Vagina (tissue), 2 donors: Measurements from ENCODE around the gene CAPN3. TPM values are rescaled to one million over a fixed set of nuclear protein-coding genes. Genes with fewer than 3 reads are reported as not detected.

Experiments
- DNase-seq, 2 donors: peaks; one replicate each; pipeline ENCODE4 v3.0.0-alpha.2; 2017; ENCODE audit errors: extremely low spot score in 2 of 2
- H3K27ac ChIP-seq: fragments of 200-600 bp; sonication (generic); one replicate; pipeline ENCODE4 v1.5.1; 2019
- H3K27me3 ChIP-seq: fragments of 200-600 bp; sonication (generic); one replicate; pipeline ENCODE4 v1.5.1; 2019
- H3K36me3 ChIP-seq, 2 donors: fragments of 200-600 bp; sonication (generic); one replicate each; pipeline ENCODE4 v1.5.1; 2017 to 2019
- H3K4me1 ChIP-seq: fragments of 200-600 bp; sonication (generic); one replicate; pipeline ENCODE4 v1.5.1; 2019
- H3K4me3 ChIP-seq, 2 donors: fragments of 200-600 bp; sonication (generic); 1 replicate in 1 of 2; 2 replicates in 1 of 2; pipeline ENCODE4 v1.5.1; 2016 to 2019
- H3K9me3 ChIP-seq: fragments of 200-600 bp; sonication (generic); one replicate; pipeline ENCODE4 v1.5.1; 2019
- POLR2A ChIP-seq, 2 donors: fragments of 450-650 bp; IDR thresholded peaks; one replicate each; pipeline ENCODE4 v1.6.1; 2017; ENCODE audit warnings: antibody characterized with exemption in 2 of 2, mild to moderate bottlenecking in 2 of 2, moderate library complexity in 2 of 2
- POLR2AphosphoS5 ChIP-seq, 2 donors: sonication (generic); formaldehyde crosslinking; IDR thresholded peaks; one replicate each; pipeline ENCODE4 v1.9.0; 2017; ENCODE audit warnings: antibody characterized with exemption in 2 of 2, mild to moderate bottlenecking in 2 of 2, low read depth in 1 of 2; ENCODE audit not compliant: insufficient read depth in 1 of 2
- intact Hi-C: fragments of 100-400 bp; cut with DNase I; formaldehyde crosslinking; loops from one replicate; pipeline ENCODE4 v1.15.1; 2023
- total RNA-seq: library from RNA; depleted of rRNA; stranded (reverse); fragments of >200 nt; gene quantifications from one replicate; pipeline ENCODE4 v1.2.3, GENCODE V29; 2016
- TF ChIP-seq, protein P1 (sequence below), 3 experiments: fragments of 450-650 bp in 2 of 3; fragments of 200-600 bp in 1 of 3; sonication (generic) in 1 of 3; IDR thresholded peaks; one replicate each; pipeline ENCODE4 v1.5.1; 2017 to 2019; ENCODE audit warnings: antibody characterized with exemption in 3 of 3, mild to moderate bottlenecking in 2 of 3, moderate library complexity in 2 of 3

The CAPN3 gene
- total RNA-seq, 1 donor from 2014 or later = 18.4 TPM

DNA sequence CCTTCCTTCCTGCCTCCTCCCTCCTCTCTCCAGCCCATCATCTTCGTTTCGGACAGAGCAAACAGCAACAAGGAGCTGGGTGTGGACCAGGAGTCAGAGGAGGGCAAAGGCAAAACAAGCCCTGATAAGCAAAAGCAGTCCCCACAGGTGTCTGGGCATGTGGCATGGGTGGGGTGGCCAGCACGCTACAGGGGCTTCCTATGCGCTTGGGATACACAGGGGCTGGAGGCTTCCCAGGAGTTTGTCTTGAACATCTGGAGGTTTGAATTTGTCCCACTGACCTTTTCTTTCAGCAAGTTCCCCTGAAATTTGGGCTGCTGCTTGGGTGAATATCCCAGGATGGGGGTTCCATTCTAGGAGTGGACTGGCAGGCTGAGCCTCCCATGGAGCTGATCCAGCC, 48.9 kb downstream of the CAPN3 start:
- Histone ChIP-seq H3K27ac (no peak overlapping the region), H3K9me3 (no peaks in the 10 kb centered on the region), H3K4me3 (no peak overlapping the region), H3K4me1 (peaks cover 10% of the 10 kb centered on the region), H3K27me3 (no peaks in the 10 kb centered on the region), H3K36me3 (peaks cover 0 to 10% of the 10 kb centered on the region in 2 donors)
- intact Hi-C loops = no loop called here
- TF ChIP-seq POLR2A (IDR thresholded peaks at IDR 0.05) = no peak
- no peak for TF ChIP-seq POLR2AphosphoS5 (IDR thresholded peaks at IDR 0.05; ENCODE audit: insufficient read depth in 1 of 2, low read depth in 1 of 2)
- TF ChIP-seq, protein P1, sequence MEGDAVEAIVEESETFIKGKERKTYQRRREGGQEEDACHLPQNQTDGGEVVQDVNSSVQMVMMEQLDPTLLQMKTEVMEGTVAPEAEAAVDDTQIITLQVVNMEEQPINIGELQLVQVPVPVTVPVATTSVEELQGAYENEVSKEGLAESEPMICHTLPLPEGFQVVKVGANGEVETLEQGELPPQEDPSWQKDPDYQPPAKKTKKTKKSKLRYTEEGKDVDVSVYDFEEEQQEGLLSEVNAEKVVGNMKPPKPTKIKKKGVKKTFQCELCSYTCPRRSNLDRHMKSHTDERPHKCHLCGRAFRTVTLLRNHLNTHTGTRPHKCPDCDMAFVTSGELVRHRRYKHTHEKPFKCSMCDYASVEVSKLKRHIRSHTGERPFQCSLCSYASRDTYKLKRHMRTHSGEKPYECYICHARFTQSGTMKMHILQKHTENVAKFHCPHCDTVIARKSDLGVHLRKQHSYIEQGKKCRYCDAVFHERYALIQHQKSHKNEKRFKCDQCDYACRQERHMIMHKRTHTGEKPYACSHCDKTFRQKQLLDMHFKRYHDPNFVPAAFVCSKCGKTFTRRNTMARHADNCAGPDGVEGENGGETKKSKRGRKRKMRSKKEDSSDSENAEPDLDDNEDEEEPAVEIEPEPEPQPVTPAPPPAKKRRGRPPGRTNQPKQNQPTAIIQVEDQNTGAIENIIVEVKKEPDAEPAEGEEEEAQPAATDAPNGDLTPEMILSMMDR (IDR thresholded peaks at IDR 0.05) = no peak
- DNase-seq = no peak

DNA sequence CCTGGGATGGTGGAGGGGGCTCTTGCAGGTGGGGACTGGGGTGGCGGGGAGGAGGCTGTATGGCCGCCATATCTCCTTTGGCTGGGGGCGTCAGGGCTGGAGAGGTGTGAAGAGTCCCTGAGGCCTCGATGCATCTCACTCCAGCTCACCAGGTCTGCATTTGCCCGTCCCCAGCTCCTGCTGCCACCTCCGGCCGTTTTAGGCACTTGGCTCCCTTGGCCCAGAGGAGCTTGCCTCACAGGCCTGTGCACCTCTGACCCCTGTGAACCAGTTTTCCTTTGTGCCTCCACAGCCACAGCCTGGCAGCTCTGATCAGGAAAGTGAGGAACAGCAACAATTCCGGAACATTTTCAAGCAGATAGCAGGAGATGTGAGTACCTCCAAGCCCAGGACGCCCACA, 49.7 kb downstream of the CAPN3 start:
- H3K4me3 ChIP-seq = no peak overlapping the region
- intact Hi-C loops = no loop called here
- H3K9me3 ChIP-seq = no peaks in the 10 kb centered on the region
- H3K27me3 ChIP-seq = no peaks in the 10 kb centered on the region
- H3K27ac ChIP-seq = no peak overlapping the region
- peaks cover 0 to 10% of the 10 kb centered on the region in 2 donors for H3K36me3 ChIP-seq
- H3K4me1 ChIP-seq = peaks cover 17% of the 10 kb centered on the region
- no peak for TF ChIP-seq POLR2A (IDR thresholded peaks at IDR 0.05)
- TF ChIP-seq, protein P1 (IDR thresholded peaks at IDR 0.05) = no peak
- no peak for TF ChIP-seq POLR2AphosphoS5 (IDR thresholded peaks at IDR 0.05; ENCODE audit: insufficient read depth in 1 of 2, low read depth in 1 of 2)
- DNase-seq = no peak

DNA sequence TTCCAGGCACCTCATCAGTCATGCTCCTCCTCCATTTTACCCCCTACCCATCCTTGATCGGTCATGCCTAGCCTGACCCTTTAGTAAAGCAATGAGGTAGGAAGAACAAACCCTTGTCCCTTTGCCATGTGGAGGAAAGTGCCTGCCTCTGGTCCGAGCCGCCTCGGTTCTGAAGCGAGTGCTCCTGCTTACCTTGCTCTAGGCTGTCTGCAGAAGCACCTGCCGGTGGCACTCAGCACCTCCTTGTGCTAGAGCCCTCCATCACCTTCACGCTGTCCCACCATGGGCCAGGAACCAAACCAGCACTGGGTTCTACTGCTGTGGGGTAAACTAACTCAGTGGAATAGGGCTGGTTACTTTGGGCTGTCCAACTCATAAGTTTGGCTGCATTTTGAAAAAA, 52.6 kb downstream of the CAPN3 start:
- TF ChIP-seq POLR2AphosphoS5 (IDR thresholded peaks at IDR 0.05; ENCODE audit: insufficient read depth in 1 of 2, low read depth in 1 of 2) (no peak), POLR2A (IDR thresholded peaks at IDR 0.05) (no peak)
- TF ChIP-seq, protein P1 (IDR thresholded peaks at IDR 0.05) = no peak

DNA sequence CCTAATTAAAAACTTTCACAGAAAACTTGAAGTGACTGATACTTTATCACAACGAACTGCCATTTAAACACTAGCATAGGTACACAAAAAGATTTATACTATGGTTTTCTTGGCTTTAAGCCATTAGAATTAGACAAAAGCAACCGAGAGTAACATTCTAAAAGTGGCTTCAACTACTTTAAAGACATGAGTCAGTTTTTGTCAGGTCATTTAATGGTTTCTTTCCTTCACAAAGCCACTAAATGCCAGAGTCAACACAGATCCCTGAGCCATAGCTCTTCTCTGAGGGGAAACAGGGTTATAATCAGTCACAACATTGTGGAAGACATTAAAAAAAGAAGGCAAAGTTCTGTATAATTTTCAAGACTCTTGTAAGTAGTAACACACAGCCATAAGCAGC, 54.6 kb downstream of the CAPN3 start:
- no peak for DNase-seq
- no peak overlapping the region for H3K4me3 ChIP-seq
- peaks cover 0 to 48% of the 10 kb centered on the region in 2 donors for H3K36me3 ChIP-seq
- H3K27me3 ChIP-seq = no peaks in the 10 kb centered on the region
- TF ChIP-seq POLR2AphosphoS5 (IDR thresholded peaks at IDR 0.05; ENCODE audit: insufficient read depth in 1 of 2, low read depth in 1 of 2) = no peak
- no peak for TF ChIP-seq POLR2A (IDR thresholded peaks at IDR 0.05)
- TF ChIP-seq, protein P1 (IDR thresholded peaks at IDR 0.05) = no peak
- peaks cover 15% of the 10 kb centered on the region for H3K4me1 ChIP-seq
- no peaks in the 10 kb centered on the region for H3K9me3 ChIP-seq
- H3K27ac ChIP-seq = peak overlapping the region; percentile 31
- intact Hi-C loops = no loop called here

More for the DNA sequence above, 52.6 kb downstream of the CAPN3 start:
- DNase-seq = no peak
- Histone ChIP-seq H3K9me3 (no peaks in the 10 kb centered on the region), H3K4me3 (no peak overlapping the region), H3K36me3 (peaks cover 0 to 29% of the 10 kb centered on the region in 2 donors), H3K4me1 (peaks cover 15% of the 10 kb centered on the region), H3K27ac (no peak overlapping the region), H3K27me3 (no peaks in the 10 kb centered on the region)
- intact Hi-C loops = no loop called here

DNA sequence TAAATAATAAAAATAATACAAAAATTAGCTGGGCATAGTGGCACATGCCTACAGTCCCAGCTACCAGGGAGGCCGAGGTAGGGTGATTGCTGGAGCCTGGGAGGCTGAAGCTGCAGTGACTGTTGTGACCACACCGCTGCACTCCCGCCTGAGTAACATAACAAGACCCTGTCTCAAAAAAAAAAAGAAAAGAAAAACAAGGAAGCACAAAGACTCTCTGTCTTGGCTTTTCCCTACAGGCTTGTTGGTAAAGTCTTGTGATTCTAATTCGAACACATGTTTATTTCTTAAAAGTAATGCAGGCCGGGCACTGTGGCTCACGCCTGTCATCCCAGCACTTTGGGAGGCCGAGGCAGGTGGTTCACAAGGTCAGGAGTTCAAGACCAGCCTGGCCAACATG, 60.1 kb downstream of the CAPN3 start:
- intact Hi-C loops = no loop called here
- Histone ChIP-seq H3K4me3 (no peak overlapping the region), H3K36me3 (peaks cover 0 to 88% of the 10 kb centered on the region in 2 donors)

More for the DNA sequence above, 60.1 kb downstream of the CAPN3 start:
- no peak for DNase-seq
- TF ChIP-seq POLR2A (IDR thresholded peaks at IDR 0.05) (no peak), POLR2AphosphoS5 (IDR thresholded peaks at IDR 0.05; ENCODE audit: insufficient read depth in 1 of 2, low read depth in 1 of 2) (no peak)
- TF ChIP-seq, protein P1 (IDR thresholded peaks at IDR 0.05) = no peak
- no peaks in the 10 kb centered on the region for H3K27me3 ChIP-seq
- H3K9me3 ChIP-seq = no peaks in the 10 kb centered on the region
- H3K4me1 ChIP-seq = peaks cover 5% of the 10 kb centered on the region
- no peak overlapping the region for H3K27ac ChIP-seq
